Ishikawa (cell line): Measurements from ENCODE around the gene TIAM1.

Experiments
- EGR1 ChIP-seq: IDR thresholded peaks from 2 replicates; pipeline ENCODE4 v1.6.1; 2012
- RAD21 ChIP-seq: IDR thresholded peaks from 2 replicates; pipeline ENCODE4 v1.6.1; 2012; ENCODE audit warnings: low read depth
- TAF1 ChIP-seq: IDR thresholded peaks from 2 replicates; pipeline ENCODE4 v1.6.1; 2012; ENCODE audit warnings: low read depth, mild to moderate bottlenecking
- TCF12 ChIP-seq: IDR thresholded peaks from 2 replicates; pipeline ENCODE4 v1.6.1; 2012; ENCODE audit warnings: low read depth
- TF ChIP-seq, protein P1 (sequence below): IDR thresholded peaks from 2 replicates; pipeline ENCODE4 v1.6.1; 2012

GRCh38 chr21:31275901-31276300, 68.2 kb downstream of the TIAM1 start:
- TF ChIP-seq TCF12: no peak
- TF ChIP-seq, protein P1, sequence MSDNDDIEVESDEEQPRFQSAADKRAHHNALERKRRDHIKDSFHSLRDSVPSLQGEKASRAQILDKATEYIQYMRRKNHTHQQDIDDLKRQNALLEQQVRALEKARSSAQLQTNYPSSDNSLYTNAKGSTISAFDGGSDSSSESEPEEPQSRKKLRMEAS: no peak
- no peak for TF ChIP-seq RAD21
- no peak for TF ChIP-seq TAF1
- TF ChIP-seq EGR1: no peak
